SKM-1 treated with dmso at 0.1 percent for 144 hours (cell line): ENCODE measurements around the gene RREB1.

Source experiments
- DNase-seq: peaks from one replicate; lab custom pipeline; 2025; ENCODE audit not compliant: unreplicated experiment; lab: John Stamatoyannopoulos, UW

RREB1 gene

GRCh38 chr6:7121700-7122241 is 14.0 kb downstream of the RREB1 start:
- DNase-seq: no peak

- no peak for DNase-seq
These were observed 14.9 kb downstream of the RREB1 start for GRCh38 chr6:7122684-7123083.

- DNase-seq: no peak
These were observed 16.4 kb downstream of the RREB1 start for GRCh38 chr6:7124114-7124513.

- DNase-seq: no peak
These were observed 16.9 kb downstream of the RREB1 start for GRCh38 chr6:7124636-7125035.

GRCh38 chr6:7125290-7125689 is 17.5 kb downstream of the RREB1 start:
- no peak for DNase-seq

- peak; percentile 63 for DNase-seq
These were observed 19.0 kb downstream of the RREB1 start for GRCh38 chr6:7126754-7127153.

GRCh38 chr6:7127680-7128079 is 19.9 kb downstream of the RREB1 start:
- no peak for DNase-seq

GRCh38 chr6:7129360-7129759 is 21.6 kb downstream of the RREB1 start:
- DNase-seq: no peak

GRCh38 chr6:7129784-7130569 is 22.2 kb downstream of the RREB1 start:
- DNase-seq: peak; percentile 37

GRCh38 chr6:7131390-7131789 is 23.6 kb downstream of the RREB1 start:
- DNase-seq: no peak

GRCh38 chr6:7132398-7133035 is 24.8 kb downstream of the RREB1 start:
- DNase-seq: no peak

- DNase-seq: no peak
These were observed 27.4 kb downstream of the RREB1 start for GRCh38 chr6:7134999-7135745.

- no peak for DNase-seq
These were observed 28.0 kb downstream of the RREB1 start for GRCh38 chr6:7135755-7136154.

- peak; percentile 37 for DNase-seq
These were observed 29.1 kb downstream of the RREB1 start for GRCh38 chr6:7136859-7137334.

GRCh38 chr6:7137335-7138045 is 29.7 kb downstream of the RREB1 start:
- DNase-seq: no peak

GRCh38 chr6:7138046-7138531 is 30.3 kb downstream of the RREB1 start:
- no peak for DNase-seq

GRCh38 chr6:7138921-7139358 is 31.2 kb downstream of the RREB1 start:
- no peak for DNase-seq

GRCh38 chr6:7139835-7140470 is 32.2 kb downstream of the RREB1 start:
- DNase-seq: no peak

- DNase-seq: no peak
These were observed 33.0 kb downstream of the RREB1 start for GRCh38 chr6:7140631-7141378.
